ENCODE results near the gene SLC25A25.

Gene SLC25A25

GRCh38 chr9:128145536-128145935 lies 77.5 kb downstream of the SLC25A25 start:
- DNase-seq (ENCODE audit: low spot score): no peak

- DNase-seq (ENCODE audit: low spot score): no peak
Measured at GRCh38 chr9:128145951-128146351, 77.9 kb downstream of the SLC25A25 start.

GRCh38 chr9:128146591-128147120 lies 78.6 kb downstream of the SLC25A25 start:
- DNase-seq (ENCODE audit: low spot score): no peak

- no peak for DNase-seq (ENCODE audit: low spot score)
Measured at GRCh38 chr9:128148509-128149000, 80.5 kb downstream of the SLC25A25 start.

- DNase-seq (ENCODE audit: low spot score): no peak
Measured at GRCh38 chr9:128149001-128149701, 81.1 kb downstream of the SLC25A25 start, which contains the start of gene LCN2. LCN2 (plus strand) TSS chr9:128149453; CDS start chr9:128149526, 73 bp downstream.

GRCh38 chr9:128149951-128150593 lies 82.0 kb downstream of the SLC25A25 start:
- DNase-seq (ENCODE audit: low spot score): no peak

GRCh38 chr9:128150594-128151308 lies 82.7 kb downstream of the SLC25A25 start:
- DNase-seq (ENCODE audit: low spot score): no peak

- no peak for DNase-seq (ENCODE audit: low spot score)
Measured at GRCh38 chr9:128151309-128152132, 83.5 kb downstream of the SLC25A25 start.

- DNase-seq (ENCODE audit: low spot score): no peak
Measured at GRCh38 chr9:128152133-128153059, 84.4 kb downstream of the SLC25A25 start.

- no peak for DNase-seq (ENCODE audit: low spot score)
Measured at GRCh38 chr9:128153060-128153946, 85.3 kb downstream of the SLC25A25 start.

GRCh38 chr9:128153947-128154695 lies 86.1 kb downstream of the SLC25A25 start:
- DNase-seq (ENCODE audit: low spot score): no peak

- DNase-seq (ENCODE audit: low spot score): no peak
Measured at GRCh38 chr9:128155736-128156500, 87.9 kb downstream of the SLC25A25 start.

Data from CD4-positive, alpha-beta T cell treated with Interleukin-6 at 100 ng/mL for 8 hours (primary cell).